HCT116 (cell line): ENCODE measurements around the gene LRIT3.

Experiments
- CTCF ChIP-seq, 3 experiments: fragments of 200-600 bp in 1 of 3; sonication (generic) in 1 of 3; IDR thresholded peaks in 2 of 3; conservative IDR thresholded peaks in 1 of 3; 2 replicates each; pipeline ENCODE4 v1.5.1; 2012 to 2017; ENCODE audit warnings: low read depth in 2 of 3, low read length in 2 of 3, antibody characterized with exemption in 1 of 3, borderline replicate concordance in 1 of 3, control low read depth in 1 of 3, mild to moderate bottlenecking in 1 of 3, mixed read lengths in 1 of 3, mixed run types in 1 of 3, moderate library complexity in 1 of 3; ENCODE audit not compliant: insufficient read depth in 1 of 3
- MAX ChIP-seq: IDR thresholded peaks from 2 replicates; pipeline ENCODE4 v1.6.1; 2012
- POLR2A ChIP-seq: IDR thresholded peaks from 2 replicates; pipeline ENCODE4 v1.7.0; 2011; ENCODE audit warnings: borderline replicate concordance; ENCODE audit not compliant: insufficient read depth, insufficient read length; ENCODE audit errors: extremely low read depth
- POLR2AphosphoS5 ChIP-seq: IDR thresholded peaks from 2 replicates; pipeline ENCODE4 v1.6.1; 2011; ENCODE audit warnings: mild to moderate bottlenecking, low read depth, low read length, moderate library complexity
- YY1 ChIP-seq: IDR thresholded peaks from 2 replicates; pipeline ENCODE4 v1.6.1; 2011; ENCODE audit warnings: low read length, low read depth, moderate library complexity, mild to moderate bottlenecking; ENCODE audit not compliant: insufficient replicate concordance; ENCODE audit errors: extremely low read depth
- ZFX ChIP-seq: fragments of 450-650 bp; IDR thresholded peaks from 2 replicates; pipeline ENCODE4 v1.6.1; 2017

- no peak for TF ChIP-seq POLR2A
- no peak for TF ChIP-seq CTCF (IDR thresholded peaks at IDR 0.05 in 2 of 3, conservative IDR thresholded peaks at IDR 0.05 in 1 of 3; ENCODE audit: borderline replicate concordance in 1 of 3, insufficient read depth in 1 of 3, low read depth in 2 of 3, low read length in 2 of 3)
- TF ChIP-seq ZFX, result no peak
- TF ChIP-seq MAX, result no peak
- no peak for TF ChIP-seq YY1
- TF ChIP-seq POLR2AphosphoS5, result no peak
Measured at GRCh38 chr4:109913596-109914241, 65.8 kb downstream of the LRIT3 start.
